ENCODE results near the gene STIL.
"Not testable (repeated sequence)": the region's sequence is repeated elsewhere in the genome, so short reads cannot be mapped to it uniquely, and the experiment has no call there.

Gene STIL

GRCh38 chr1:47216278-47217059 is 97.5 kb downstream of the STIL start:
- DNase-seq, result no peak

- DNase-seq, result no peak
Observed at GRCh38 chr1:47215713-47216112, 98.2 kb downstream of the STIL start.

DNA sequence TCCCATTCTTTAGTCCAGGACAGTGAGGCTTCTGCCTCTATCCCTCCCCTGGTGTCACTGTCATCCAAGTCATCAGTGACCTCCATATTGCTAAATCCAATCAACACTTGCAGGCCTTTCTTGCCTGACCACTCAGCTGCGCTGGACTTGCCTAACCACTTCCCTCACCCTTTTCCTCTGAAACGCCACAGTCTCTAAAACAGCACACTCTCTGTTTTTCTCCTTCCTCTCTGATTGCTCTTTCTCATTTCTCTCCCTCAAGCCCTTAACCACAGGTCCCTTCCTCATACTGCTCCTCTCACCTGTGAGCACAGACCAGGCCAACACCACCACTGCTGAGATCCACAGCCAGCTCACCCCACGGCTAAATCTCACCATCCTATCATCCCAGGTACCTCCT is 99.4 kb downstream of the STIL start:
- no peak for DNase-seq

DNA sequence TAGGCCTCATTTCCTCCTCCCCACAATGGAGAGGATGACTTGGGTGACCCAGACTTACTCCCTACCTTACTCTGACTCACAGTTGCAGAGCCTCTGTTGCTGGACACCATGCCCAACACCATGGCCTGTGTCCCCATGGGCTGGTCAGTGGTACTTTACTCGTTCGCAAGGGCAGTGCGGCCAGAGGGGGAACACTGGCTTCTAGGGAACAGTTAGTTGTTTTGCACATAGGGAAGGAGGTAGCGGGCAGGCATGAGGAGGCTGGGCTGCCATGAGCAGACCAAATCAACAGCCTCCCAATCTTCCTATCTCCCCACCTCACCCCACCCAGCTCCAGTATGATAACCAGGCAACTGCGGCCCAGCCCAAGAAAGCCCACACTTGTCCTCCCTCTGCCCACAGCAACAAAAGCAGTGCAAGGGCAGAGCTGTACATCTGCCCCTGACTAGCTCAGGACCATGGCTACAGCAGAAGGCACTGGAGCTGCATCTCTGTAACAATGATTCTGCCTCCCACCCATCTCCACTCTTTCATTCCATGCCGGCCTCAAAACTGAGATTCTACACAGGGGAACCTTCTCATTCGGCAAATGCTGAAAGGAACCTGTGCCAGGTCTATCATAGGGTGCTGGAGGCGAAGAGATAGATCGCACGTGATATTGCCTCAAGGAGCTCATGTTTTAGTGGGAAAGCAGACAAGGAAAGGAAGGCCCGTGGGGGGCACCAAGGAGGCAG is 100.5 kb downstream of the STIL start:
- DNase-seq, result no peak

DNA sequence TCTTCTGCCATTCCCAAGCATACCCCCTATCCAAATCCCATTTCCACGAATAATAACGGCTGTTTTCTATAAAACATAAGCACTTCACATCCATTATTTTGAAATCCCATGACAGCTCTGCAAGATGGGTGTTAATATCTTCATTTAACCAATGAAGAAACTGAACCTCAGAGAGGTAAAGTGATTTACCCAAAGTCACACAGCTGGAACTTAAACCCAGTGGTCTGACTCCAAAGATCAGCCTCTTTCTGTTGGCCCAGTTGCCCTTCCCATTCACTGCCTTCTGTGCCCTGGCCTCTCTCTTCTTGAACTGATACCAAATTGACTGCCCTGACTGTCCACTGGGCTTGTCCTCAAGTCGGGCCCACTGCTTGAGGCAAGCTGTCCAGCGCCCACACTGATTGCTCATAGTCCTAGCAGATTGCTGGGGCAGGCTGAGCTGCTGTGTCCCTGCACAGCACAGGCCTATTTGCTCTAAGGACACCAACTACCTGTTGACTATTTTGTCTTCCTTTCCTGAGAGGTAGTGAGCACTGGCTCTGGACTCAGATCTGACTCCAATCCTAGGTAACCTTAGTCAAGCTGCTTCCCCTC is 101.2 kb downstream of the STIL start:
- DNase-seq, result no peak

- DNase-seq, result no peak
Observed at GRCh38 chr1:47211796-47212269, 102.1 kb downstream of the STIL start.

- no peak for DNase-seq
Observed at GRCh38 chr1:47210666-47211065, 103.3 kb downstream of the STIL start.

GRCh38 chr1:47209725-47210325 is 104.1 kb downstream of the STIL start:
- no peak for DNase-seq

GRCh38 chr1:47209091-47209490 is 104.9 kb downstream of the STIL start:
- DNase-seq, result no peak

DNA sequence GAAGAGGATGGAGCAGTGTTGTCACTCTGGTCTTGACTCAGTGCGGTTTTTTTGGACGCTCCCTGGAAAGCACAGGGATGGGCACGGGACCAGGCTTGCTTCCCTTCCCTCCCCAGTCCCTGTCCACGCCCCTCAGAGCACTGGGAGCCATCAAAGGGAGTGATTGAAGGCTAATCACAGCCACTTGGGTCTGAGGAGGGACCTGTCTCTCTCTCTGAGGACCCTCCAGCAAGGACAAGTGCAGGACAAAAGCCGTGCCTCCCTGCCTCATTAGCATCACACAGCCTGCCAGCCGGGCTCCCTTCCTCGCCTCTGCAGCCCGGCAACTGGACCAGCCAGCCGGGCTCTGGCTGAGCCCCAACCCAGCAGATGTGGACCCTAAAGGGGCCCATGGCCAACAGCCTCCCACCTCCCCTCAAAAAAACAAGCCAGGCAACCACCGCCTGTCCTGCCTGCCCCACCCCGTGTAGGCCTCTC is 105.5 kb downstream of the STIL start:
- no peak for DNase-seq

- no peak for DNase-seq
Observed at GRCh38 chr1:47207803-47208373, 106.1 kb downstream of the STIL start.

- DNase-seq, result no peak
Observed at GRCh38 chr1:47205918-47206317, 108.0 kb downstream of the STIL start.

DNA sequence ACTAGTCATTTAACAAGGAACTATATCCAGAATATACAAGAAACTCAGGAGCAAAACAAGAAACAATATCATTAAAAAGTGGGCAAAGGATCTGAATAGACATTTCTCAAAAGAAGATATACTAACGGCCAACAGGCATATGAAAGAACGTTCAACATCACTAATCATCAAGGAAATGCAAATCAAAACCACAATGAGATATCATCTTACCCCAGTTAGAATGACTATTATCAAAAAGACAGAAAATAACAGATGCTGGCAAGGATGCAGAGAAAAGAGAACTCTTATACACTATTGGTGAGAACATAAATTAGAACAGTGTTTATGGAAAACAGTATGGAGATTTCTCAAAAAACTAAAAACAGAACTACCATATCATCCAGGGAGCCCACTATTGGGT is 110.4 kb downstream of the STIL start:
- DNase-seq, result not testable (repeated sequence)

DNA sequence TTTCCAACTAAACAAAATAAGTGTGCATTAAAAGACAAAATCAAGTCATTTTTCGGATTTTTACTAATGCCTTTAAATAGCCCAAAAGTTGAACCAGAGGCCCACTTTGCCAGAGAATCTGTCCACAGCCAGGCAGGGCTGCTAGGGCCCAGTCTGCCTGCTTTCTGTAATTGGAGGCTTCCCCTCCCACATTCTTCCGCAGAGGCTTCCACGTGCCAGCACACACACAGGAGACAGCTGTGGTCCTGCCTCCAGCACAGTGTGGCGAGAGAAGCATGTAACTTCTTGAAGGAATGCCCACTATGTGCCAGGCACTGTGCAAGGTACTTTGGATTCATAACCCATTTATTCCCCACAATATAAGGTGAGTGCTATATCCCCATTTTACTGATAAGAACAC is 112.8 kb downstream of the STIL start:
- DNase-seq, result no peak

Measured in cortex of kidney (tissue), 1 donor.